GM18508 (cell line): ENCODE measurements around the gene PSMB9.

Experiments
- ATAC-seq: cut with Tn5 transposase; IDR thresholded peaks from one replicate; pipeline ENCODE4 v1.9.1; 2021; ENCODE audit warnings: moderate number of reproducible peaks; ENCODE audit not compliant: insufficient read depth, unreplicated experiment

PSMB9 gene

DNA sequence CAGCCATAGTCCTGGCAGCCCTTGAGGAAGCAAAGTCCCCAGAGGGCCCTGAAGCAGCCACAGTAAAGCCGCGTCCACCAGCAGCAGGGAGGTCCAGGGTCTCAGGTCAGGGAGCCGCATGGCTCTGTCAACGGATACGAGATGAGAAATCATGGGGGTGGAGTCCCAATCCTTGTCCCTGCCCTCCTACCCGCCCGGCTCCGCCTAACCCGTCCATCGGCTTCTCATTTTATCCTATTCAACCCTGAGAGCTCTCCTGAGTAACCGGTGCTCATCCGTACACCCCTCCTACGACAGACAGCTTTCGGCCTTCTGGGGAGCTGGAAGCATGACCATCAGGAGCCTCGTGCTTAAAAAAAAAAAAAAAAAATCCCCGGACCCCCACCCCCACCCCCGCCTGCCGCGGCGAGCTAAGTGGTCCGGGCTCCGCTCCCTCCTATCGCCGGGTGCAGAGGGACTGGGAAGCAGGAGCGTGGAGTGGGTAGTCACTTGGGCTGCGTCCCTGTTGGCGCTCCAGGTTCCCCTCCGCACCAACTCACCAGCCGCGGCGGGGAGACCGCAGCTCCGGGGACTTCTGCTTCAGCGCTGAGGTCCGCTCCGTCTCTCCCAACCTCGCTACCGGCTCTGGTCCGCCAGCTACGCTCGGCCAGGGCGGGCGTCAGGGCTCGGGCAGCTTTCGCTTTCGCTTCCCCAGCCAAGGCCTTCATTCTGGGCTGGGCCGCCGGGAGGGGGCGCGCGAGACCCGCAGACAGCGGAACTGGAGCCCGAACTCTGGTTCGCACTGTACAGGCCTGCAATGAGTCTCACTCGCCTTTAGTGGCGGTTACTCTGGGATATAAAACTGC is 15.7 kb upstream of the PSMB9 start, which contains the start of gene TAP2:
TAP2 (minus strand) TSS at position 626 of the 845 bp plus-strand sequence; CDS start at position 120, 506 bp downstream.
- peak; percentile 36 for ATAC-seq

DNA sequence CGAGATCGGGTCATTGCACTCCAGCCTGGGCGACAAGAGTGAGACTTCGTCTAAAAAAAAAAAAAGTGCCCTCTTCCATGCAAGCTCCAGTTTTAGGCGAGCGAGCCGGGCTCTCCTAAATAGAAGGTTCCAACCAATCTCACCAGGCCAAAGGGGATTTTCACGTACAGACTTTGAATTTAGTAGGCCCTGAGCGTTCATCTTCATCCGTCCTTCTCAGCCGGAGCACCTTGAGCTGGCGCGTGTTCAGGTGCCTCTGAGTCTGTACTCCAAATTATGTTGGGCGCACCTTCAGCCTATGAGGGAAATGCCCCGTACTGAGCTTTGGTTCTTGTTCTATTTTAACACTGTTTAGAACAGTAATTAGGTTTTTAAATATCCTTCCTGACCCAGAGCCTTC is 14.6 kb upstream of the PSMB9 start:
- ATAC-seq, result no peak

DNA sequence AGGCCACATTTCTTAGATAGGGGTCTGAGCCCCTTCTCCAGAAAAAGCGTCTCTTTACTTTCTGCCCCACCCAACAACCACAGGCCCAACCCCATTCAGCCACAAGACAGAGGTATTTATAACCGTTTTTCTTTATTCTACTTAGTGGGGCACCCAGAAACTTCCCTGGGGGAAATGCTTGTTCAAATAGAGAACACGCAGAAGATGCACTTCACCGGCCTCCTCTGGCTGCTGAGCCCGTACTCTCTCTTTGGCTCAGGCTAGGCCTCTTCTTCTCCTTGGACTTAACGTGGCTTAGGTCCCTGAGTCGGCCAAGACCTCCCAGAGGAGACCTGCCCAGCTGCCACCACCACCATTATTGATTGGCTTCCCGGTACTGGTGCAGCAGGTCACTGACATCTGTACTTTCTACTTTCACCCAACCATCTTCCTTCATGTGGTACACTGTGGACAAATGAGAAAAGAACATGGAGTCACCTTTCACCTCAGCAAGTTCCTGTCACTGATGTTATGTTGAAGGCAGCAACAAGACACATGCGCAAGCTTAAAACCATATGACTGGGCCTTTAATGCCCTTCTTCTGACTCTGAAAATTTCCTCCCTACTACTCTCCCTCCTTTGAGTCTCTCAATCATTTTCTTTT is 13.3 kb upstream of the PSMB9 start:
- no peak for ATAC-seq

DNA sequence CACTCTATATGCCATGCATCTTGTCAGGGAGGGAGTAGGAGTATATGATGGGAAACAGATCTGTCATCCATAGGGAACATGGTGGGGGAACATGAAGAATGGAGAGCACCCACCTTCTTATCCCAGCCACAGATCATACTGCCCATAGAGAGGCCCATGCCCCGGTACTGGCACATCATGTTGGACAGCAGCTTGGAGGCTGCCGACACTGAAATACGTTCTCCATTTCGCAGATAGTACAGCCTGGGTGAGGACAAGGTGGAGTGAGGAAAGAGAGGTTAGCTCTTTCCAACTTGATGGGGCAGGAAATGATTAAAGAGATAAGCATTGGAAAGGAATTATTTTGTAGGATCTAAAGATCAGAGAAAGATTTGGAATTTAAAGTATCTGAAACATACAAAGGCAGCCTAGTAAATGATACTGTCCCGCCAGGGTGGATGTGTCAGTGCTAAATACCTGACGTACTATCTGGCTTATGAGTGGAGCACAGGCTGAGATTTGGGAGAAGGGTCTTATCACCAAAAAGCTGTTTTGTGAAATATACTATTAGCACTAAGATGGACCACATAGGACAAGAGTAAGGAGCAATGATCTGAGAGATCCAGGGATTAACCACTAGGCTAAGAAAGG is 11.9 kb upstream of the PSMB9 start:
- no peak for ATAC-seq

DNA sequence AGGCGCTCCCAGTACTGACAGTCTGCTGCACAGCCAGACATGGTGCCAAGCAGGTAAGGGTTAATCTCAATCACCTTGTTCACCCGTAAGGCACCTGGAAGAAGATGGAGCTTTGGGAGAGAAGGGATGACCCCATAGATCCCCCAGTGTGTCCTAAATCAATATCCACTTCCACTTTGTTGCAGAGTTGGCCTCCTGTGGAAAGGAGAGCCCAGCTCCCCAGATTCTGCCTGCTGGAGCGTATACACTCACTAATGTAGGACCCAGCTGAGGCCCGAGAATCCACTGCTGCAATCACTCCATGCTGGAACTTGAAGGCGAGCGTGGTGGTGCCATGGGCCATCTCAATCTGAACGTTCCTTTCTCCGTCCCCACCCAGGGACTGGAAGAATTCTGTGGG is 11.3 kb upstream of the PSMB9 start:
- ATAC-seq, result no peak

DNA sequence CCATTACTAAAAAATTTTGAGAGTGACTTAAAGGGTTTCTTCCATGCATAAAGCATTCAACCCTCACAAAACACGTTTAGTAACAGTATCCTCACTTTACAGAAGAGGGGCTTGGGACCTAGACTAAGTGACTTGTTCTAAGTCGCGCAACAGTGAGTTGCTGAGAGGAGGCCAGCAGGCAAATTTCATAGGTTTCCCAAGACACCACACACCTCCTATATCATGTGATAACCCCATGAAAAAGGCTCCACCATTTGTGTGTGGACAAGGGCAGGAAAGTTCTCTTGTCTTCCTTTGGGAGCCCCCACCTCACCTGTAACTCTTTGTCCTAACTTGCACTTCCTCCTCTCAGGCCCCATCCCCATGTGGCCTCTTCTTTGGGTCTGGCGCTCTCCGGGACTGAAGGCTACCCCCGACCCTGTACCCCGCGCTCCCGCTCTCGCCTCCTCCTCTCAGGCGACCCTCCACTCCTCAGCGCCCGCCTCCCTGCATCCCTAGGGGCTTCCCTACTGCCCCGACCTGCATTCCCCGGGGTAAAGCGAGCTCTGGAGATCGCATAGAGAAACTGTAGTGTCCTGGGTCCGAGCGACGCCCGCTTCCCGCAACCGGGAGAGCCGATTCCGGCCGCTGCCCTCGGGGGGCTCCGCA is 10.5 kb upstream of the PSMB9 start:
- ATAC-seq, result no peak

DNA sequence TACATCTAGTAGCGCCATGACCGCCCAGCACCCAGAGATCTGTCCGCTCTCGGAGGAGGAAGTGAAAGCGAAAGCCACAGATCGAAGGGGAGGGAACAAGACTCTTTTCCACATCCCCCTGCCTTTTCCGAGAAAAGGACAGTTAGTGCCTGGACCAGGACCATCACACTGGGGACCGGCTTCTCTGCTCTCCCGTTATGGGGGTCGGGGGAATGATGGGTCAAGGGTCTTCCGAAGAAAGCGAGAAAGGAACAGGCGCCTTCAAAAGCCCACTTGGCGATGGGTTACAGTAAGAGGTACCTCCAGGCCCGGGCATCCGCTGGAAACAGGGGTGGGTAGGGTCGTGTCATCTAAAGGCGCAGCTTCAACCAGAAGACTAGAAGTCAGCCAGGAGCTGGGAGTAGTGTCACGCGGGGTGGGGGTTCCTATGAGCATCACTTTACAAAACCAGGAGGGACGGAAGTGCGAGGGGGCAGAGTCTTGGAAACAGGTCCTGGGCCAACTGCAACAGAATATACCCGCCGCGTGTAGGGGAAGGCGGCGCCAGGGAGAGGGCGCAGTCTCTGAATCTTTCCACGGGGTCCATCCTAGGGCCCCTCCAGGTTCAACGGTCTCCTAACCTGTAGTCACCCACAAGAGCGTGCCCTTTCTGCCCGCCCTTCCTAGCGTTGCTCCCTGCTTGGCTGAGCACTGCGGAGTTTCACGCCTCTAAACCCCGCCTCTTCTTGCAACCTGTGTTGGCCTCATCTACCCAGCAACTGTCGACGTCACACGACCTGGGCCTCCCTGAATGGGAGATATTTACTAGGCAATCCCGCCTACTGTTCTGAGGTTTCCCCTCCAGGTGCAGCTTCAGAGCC is 9.8 kb upstream of the PSMB9 start, which contains the start of gene PSMB8:
PSMB8 (minus strand) TSS at position 69 of the 860 bp plus-strand sequence; CDS start at position 18, 51 bp downstream.
- ATAC-seq, result peak; percentile 46

DNA sequence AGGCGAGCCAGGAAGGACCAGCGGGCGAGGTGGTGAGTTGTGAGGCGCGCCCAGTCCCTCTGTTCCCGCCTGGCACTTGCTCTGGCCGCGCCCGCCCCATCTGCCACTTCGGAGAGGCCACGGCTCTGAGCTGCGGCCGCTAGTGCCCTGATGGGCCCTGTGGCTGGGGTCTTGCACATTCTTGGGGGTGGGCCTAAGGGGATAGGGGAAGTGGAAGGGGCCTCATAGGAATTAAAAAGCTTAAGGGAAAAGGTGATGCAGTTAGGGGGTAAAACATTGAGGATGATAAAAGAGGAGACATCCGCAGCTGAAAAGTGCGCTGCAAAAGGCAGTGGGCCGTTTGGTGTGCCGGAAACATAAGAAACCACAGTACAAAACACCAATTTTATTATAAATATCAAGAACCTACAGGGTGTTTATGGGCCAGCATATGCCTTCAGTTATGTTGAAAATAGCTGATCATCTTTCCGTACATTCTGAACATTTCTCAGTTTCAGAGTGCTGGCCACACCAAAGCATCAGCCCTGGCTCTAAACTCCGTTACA is 9.1 kb upstream of the PSMB9 start:
- no peak for ATAC-seq

DNA sequence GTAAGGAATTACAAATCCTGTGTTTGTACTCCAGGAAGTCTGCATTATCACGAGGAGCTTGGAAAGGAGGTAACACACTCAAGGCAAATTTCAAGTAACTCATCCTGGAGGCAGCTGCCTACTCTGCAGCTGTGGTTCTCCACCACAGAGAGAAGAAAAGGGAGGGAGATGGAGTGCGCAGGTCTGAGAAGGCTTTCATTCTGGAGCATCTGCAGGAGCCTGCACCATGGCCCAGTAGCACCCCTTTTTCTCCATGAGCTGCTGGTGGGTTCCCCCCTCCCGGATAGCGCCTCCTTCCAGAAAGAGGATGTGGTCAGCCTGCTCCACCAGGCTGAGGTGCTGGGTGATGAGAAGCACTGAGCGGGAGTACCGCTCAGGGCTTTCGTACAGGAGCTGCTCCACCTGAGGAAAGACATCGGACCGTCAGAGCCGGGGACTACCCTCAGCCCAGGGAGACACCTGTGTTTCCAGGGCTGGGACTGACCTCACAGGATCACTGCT is 8.6 kb upstream of the PSMB9 start:
- ATAC-seq, result no peak

DNA sequence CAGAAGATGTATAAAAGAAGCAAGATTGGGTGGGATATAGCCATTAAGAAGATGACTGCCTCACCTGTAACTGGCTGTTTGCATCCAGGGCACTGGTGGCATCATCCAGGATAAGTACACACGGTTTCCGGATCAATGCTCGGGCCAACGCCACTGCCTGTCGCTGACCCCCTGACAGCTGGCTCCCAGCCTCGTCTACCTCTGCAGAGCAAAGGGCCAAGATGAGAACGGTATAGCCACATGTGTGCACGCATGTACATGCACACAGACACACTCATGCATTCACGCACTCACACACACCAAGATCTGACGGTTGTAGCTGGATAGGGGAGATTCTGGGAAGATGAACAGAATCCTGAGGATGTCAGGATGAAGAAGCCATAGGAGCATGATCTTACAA is 7.0 kb upstream of the PSMB9 start:
- ATAC-seq, result no peak

DNA sequence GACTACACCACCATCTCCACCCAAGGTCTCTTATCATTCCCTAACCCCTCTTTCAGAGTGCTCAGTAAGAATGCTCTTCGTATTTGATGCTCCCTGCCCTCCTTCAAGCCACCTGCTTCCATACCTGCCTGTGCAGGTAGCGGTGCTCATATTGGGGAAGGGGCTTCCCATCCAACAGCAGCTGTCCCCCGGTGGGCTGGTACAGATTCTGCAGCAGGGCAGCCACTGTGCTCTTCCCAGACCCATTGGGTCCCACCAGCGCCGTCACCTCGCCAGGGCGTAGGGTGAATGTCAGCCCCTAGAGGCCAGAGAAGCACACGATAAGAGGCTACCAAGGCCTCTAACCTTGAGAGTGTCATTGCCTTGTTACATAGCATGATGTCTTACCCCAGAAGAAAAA is 6.2 kb upstream of the PSMB9 start:
- ATAC-seq, result no peak

DNA sequence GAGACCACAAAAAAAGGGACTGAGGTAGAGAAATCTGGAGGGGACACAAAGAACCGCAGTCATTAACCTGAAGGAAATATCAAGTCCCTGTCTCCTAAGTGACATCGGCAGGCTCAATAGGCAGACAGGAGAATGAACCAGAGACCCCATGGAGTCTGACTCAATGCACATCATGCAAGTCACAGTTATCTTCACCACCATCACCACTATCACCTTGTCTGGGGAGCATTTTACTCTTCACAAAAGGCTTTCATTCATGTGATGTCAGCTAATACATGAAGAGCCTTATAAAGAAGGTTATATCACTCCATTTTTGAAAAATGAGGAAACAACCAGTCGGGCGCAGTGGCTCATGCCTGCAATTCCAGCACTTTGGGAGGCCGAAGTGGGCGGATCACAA is 4.9 kb upstream of the PSMB9 start:
- ATAC-seq, result no peak

DNA sequence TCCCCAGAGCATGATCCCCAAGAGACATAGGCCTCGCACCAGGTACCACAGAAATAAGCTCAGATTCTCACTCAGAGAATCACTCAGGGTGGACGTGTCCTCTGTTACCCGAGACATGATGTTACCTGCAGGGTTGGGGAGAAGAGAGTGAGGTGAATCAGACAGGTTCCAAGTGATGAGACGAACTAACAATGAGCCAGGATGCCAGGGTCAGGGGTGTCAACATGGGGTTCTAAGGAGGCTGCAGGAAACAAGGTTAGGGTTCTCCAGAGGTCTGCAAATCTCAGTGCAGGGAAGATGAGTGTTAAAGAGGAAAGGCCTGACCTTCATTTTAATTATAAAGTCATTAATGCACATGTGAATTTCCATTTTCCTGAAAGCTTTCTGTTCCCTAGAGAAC is 3.0 kb upstream of the PSMB9 start:
- no peak for ATAC-seq

DNA sequence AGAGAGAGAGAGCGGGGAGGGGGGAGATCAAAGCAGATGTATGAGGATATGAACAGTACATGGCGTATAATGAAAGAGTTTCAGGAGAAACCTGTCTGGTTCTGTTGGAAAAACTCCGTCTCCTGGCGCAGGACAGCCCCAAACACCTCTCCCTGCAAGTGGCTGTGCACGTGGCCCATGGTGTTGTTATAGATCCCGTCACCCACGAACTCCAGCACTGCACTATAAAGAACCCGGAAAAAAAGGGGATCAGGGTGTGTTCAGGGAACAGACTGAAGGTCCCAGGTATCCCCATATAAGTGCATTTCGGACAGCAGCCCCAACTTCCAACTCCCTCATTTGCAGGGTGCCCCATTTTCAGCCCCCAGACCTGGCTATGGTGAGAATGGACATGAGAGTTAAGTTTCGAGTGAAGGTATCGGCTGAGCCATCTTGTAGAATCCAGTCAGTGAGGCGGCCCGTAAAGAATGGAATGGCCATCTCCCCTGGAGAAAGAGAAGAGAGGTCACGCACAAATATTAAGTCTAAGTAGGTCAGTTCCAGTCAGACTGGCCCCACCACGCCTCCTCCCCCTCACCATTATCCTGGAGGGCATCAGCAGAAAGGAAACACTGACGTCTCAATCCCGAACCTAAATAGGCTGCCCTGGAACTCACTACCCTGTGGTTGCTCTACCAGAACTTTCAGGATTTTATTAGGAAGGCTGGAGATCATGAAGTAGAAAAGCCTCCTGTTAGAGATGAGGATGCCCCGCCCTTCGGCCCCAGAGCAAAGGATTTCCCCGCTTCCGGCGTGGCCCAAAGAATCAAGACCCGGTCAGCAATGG is 1.8 kb upstream of the PSMB9 start:
- no peak for ATAC-seq

DNA sequence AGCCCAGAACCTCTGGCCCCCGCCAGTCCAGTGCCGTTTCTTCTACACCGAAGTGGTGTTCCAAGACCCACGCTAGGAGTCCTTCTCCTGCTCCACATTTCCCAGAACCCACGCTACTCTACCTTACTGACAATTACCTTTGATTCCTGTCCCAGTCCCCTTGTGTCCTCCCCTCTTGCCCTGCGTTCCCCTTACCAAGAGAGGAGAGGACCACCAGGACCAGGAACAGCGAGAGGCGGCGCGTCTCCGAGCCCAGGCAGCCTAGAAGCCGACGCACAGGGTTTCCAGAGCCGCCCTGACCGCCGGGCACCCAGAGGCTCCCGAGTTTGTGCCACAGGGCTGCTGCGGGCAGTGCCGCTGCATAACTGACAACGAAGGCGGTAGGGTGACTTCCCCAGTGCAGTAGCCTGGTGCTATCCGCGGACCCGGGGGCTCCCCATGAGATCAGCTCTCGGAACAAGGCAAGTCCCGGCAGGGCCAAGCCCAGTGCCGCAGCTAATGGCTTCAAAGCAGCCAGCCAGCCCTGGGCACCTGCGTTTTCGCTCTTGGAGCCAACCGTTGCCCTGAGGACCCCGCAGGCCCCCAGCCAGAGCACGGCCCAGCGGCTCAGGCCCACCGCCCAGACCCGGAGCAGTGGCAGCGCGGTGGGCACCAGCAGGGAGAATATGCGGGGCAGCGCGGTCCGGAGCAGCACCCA is 1.0 kb upstream of the PSMB9 start:
- ATAC-seq, result no peak

DNA sequence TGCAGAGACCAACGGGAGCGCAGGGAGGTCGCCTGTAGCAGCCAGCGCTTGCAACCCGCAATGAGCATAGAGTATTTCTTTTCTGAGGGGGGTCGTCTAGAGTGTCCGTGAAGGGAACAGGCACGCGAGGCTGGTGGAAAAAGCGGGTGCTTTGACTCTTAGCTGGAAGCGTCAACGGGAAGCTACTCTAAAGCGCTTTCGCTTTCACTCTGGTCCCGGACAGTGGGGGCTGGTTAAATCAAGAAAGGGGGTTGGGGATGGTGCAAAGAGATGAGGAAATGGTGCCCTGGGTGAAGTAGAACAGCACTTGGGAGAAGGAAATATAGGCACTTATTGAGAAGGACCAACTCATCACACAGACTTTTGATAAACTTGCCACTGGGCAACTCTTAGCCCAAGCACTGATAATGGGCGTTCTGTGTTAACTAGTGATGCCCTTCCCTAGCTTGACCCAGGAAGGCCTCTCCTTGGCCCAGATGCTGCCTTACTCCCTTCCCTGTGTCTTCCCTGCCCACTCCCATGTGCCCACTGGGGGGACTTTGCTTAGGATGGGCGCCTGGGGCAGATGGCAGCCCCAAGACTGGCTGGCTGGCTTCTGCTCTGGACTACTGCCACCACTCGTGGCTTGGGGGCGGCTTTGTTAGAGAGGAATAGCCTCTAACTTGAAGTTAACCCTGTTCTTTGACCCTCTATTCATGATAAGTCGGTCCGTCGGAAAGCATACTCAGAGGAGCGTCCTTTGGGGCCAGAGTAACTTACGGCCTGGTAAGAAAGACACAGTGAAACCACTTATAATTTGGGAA is 585 bp downstream of the PSMB9 start:
- ATAC-seq, result no peak
